ENCODE measurements around the gene RNF25.

Gene RNF25

GRCh38 chr2:218648787-218649100, 23.1 kb downstream of the RNF25 start:
- DNase-seq (ENCODE audit: extremely low read depth, low read depth) = no peak
- H3K4me3 ChIP-seq (replicated peaks; ENCODE audit: low read depth, low read length) = no peak overlapping the region
- TF ChIP-seq CTCF (IDR thresholded peaks at IDR 0.05; ENCODE audit: low read depth, low read length, missing control alignments) = no peak

- no peak for DNase-seq (ENCODE audit: extremely low read depth, low read depth)
- H3K4me3 ChIP-seq (replicated peaks; ENCODE audit: low read depth, low read length) = no peak overlapping the region
These were observed 23.6 kb downstream of the RNF25 start for GRCh38 chr2:218648088-218648786.

GRCh38 chr2:218645126-218645525, 26.7 kb downstream of the RNF25 start:
- H3K4me3 ChIP-seq (replicated peaks; ENCODE audit: low read depth, low read length) = no peak overlapping the region
- DNase-seq (ENCODE audit: extremely low read depth, low read depth) = no peak
- TF ChIP-seq CTCF (IDR thresholded peaks at IDR 0.05; ENCODE audit: low read depth, low read length, missing control alignments) = no peak

More at GRCh38 chr2:218648088-218648786, 23.6 kb downstream of the RNF25 start:
- TF ChIP-seq CTCF (IDR thresholded peaks at IDR 0.05; ENCODE audit: low read depth, low read length, missing control alignments) = peak; percentile 90

- no peak overlapping the region for H3K4me3 ChIP-seq (replicated peaks; ENCODE audit: low read depth, low read length)
- no peak for DNase-seq (ENCODE audit: extremely low read depth, low read depth)
- no peak for TF ChIP-seq CTCF (IDR thresholded peaks at IDR 0.05; ENCODE audit: low read depth, low read length, missing control alignments)
These were observed 27.1 kb downstream of the RNF25 start for GRCh38 chr2:218644721-218645120.

- H3K4me3 ChIP-seq (replicated peaks; ENCODE audit: low read depth, low read length) = no peak overlapping the region
- no peak for TF ChIP-seq CTCF (IDR thresholded peaks at IDR 0.05; ENCODE audit: low read depth, low read length, missing control alignments)
These were observed 28.0 kb downstream of the RNF25 start for GRCh38 chr2:218643751-218644310.

GRCh38 chr2:218642786-218643185, 29.0 kb downstream of the RNF25 start:
- TF ChIP-seq CTCF (IDR thresholded peaks at IDR 0.05; ENCODE audit: low read depth, low read length, missing control alignments) = no peak
- H3K4me3 ChIP-seq (replicated peaks; ENCODE audit: low read depth, low read length) = no peak overlapping the region
- no peak for DNase-seq (ENCODE audit: extremely low read depth, low read depth)

More at GRCh38 chr2:218643751-218644310, 28.0 kb downstream of the RNF25 start:
- no peak for DNase-seq (ENCODE audit: extremely low read depth, low read depth)
